ENCODE measurements around the gene PLCG1.
A peak's percentile ranks its signal among the peaks of the same experiment; 100 is the strongest.

PLCG1 gene

GRCh38 chr20:41168281-41169161, 31.2 kb downstream of the PLCG1 start:
- no peak for DNase-seq

DNA sequence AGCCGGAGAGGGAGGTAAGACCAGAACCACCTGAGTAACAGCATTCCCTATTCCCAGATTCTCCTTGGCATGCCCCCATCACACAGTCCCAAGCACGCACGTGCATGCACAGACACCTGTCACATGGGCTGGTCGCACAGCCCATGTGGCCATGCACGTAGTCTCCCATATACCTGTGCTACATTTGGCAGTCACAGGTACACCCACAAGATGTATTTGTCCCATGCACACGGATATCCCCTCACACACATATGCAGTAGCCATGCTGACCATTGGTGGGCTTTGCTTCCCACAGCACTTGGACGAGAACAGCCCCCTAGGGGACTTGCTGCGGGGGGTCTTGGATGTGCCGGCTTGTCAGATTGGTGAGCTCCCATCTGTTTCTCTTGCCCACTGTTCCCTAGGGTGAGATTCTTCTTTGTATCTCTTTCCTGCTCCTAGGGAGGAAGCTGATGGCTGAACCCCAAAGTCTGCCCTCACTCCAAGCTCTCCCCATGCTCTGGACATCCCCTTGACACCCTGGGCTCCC, 31.9 kb downstream of the PLCG1 start:
- DNase-seq: no peak

- no peak for DNase-seq
Measured at GRCh38 chr20:41169791-41170351, 32.5 kb downstream of the PLCG1 start.

GRCh38 chr20:41170386-41171105, 33.2 kb downstream of the PLCG1 start:
- DNase-seq: no peak

DNA sequence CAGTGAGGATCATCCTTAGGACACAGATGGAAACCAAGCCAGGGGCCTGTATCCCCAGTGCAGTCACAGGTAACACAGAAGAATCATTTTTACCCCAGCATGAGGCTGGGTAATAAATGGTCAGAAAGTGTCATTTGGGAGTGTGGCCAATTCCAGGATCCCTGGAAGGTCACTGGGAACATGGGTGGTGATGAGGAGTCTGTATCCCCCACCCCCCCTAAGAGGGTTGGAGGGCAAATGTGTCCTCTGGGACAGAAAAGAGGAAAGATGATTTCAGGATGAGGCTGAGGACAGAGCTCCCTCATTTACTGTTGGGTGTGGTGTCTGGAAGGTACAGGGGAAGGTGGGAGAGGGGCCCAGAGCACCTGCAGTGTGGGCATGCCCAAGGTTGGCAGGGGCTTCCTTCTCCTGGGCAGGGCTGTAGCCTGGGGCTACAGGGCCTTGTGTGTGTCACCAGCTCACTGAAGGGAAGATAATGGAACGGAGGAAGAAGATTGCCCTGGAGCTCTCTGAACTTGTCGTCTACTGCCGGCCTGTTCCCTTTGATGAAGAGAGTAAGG, 34.5 kb downstream of the PLCG1 start:
- DNase-seq: no peak

GRCh38 chr20:41172296-41173140, 35.2 kb downstream of the PLCG1 start:
- no peak for DNase-seq

DNA sequence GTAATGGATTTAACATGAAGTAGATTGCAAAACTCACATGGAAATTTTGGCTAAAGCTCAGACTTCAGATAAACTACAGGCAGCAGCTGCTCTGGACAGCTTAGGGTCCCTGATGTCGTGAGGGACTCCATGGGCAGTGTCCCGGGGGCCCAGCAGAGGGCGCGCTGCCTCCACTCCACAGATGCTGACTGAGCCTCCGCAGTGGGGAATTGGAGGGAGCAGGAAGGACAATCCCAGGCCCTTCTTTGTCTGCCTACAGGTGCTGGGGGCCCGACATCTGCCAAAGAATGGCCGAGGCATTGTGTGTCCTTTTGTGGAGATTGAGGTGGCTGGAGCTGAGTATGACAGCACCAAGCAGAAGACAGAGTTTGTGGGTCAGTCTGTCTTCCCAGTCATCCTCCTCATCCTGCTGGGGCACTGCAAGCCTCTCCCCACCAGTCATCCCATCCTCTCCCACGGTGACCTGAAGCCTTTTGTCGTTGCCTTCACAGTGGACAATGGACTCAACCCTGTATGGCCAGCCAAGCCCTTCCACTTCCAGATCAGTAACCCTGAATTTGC, 35.9 kb downstream of the PLCG1 start:
- peak; percentile 61 for DNase-seq

DNA sequence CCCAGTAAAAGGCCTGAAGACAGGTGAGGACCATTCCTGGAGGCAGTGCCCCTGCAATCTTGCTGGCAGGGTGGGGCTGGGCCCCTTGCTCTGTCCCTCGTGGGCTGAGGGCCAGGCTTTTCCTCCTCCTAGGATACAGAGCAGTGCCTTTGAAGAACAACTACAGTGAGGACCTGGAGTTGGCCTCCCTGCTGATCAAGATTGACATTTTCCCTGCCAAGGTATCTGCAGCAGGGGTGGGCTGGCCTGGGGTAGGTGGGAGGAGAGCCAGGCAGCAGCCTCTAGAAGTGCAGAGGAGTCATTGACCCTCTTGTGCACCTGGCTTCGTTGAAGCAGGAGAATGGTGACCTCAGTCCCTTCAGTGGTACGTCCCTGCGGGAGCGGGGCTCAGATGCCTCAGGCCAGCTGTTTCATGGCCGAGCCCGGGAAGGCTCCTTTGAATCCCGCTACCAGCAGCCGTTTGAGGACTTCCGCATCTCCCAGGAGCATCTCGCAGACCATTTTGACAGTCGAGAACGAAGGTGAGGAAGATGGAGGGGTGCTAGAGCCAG, 36.5 kb downstream of the PLCG1 start:
- no peak for DNase-seq

DNA sequence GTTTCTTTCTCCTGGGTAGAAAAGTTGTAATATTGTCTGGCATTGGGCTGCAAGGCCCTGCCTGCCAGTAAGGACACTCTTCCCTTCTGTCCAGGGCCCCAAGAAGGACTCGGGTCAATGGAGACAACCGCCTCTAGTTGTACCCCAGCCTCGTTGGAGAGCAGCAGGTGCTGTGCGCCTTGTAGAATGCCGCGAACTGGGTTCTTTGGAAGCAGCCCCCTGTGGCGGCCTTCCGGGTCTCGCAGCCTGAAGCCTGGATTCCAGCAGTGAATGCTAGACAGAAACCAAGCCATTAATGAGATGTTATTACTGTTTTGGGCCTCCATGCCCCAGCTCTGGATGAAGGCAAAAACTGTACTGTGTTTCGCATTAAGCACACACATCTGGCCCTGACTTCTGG, 37.0 kb downstream of the PLCG1 start:
- no peak for DNase-seq

DNA sequence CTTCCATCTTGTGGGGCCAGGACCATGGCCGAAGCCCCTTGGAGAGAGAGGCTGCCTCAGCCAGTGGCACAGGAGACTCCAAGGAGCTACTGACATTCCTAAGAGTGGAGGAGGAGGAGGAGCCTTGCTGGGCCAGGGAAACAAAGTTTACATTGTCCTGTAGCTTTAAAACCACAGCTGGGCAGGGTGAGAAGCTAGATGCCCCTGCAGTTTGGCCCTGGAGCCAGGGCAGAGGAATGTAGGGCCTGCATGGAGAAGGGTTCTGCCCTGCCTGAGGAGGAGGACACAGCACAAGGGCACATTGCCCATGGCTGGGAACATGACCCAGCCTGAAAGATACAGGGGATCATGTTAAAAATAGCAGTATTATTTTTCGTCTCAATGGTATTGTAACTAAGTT, 37.4 kb downstream of the PLCG1 start:
- DNase-seq: no peak

- DNase-seq: no peak
Measured at GRCh38 chr20:41175201-41175651, 37.9 kb downstream of the PLCG1 start.

GRCh38 chr20:41175727-41176330, 38.5 kb downstream of the PLCG1 start:
- DNase-seq: no peak

- DNase-seq: no peak
Measured at GRCh38 chr20:41176711-41177552, 39.6 kb downstream of the PLCG1 start.

- DNase-seq: no peak
Measured at GRCh38 chr20:41177636-41178035, 40.3 kb downstream of the PLCG1 start.

GRCh38 chr20:41178495-41178894, 41.2 kb downstream of the PLCG1 start:
- no peak for DNase-seq

- no peak for DNase-seq
Measured at GRCh38 chr20:41178904-41179432, 41.6 kb downstream of the PLCG1 start.

- no peak for DNase-seq
Measured at GRCh38 chr20:41179961-41180360, 42.6 kb downstream of the PLCG1 start.

DNA sequence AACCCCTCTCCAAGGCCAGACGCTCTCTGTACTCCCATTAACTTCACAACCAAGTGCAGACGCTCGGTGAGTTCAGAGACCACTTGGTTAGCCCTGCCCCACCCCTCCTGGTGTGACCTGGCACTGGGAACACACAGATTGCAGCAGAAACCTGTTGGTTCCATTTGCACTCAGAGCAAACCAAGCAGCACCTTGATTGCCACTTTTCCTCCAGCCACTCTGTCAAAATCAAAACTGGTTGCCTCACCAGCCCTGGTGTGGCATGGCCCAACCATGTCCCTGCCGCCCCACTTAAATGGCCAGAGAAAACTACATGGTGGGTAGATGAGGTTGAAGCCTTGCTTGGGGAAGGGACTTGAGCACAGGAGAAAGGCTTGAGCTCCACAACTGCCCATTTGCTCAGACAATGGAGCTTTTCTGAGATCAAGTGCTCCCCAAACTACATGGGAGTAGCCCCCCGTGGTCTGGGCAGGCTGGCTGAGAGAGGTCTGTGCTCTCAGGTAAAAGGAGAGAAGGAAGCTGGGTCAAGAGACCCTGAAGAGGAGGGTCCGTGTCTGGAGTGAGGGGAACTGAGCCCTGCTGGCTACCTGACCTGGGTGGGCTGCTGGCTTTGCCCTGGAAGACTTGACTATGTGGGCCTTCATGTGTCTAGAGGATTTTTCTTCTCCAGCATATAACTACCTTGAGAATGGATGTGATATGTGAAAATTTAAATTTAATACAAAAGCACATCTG, 43.4 kb downstream of the PLCG1 start:
- DNase-seq: no peak

GRCh38 chr20:41181567-41181966, 44.2 kb downstream of the PLCG1 start:
- no peak for DNase-seq
